Posterior vena cava (tissue), 2 donors: Measurements from ENCODE around the gene CASKIN2. TPM values are rescaled to one million over a fixed set of nuclear protein-coding genes. Genes with fewer than 3 reads are reported as not detected.

Experiments used
- DNase-seq: peaks from one replicate; pipeline ENCODE4 v3.0.0-alpha.2; 2020; ENCODE audit warnings: low spot score
- intact Hi-C, 2 donors: fragments of 100-400 bp; cut with DNase I; formaldehyde crosslinking; loops; one replicate each; pipeline versions ENCODE4 v1.14.1 to v1.14.2; 2022 to 2023
- long read RNA-seq, 2 donors: library from polyadenylated mRNA; unstranded; transcript quantifications; one replicate each; pipeline ENCODE4 v2.0.0, GENCODE V29; 2020 to 2021
- total RNA-seq, 2 donors: library from RNA; stranded (reverse); fragmentation: NEBNext Ultra II Directional; extraction: Animal tissue kit (Norgen Biotek cat#: 25700); gene quantifications; one replicate each; pipeline ENCODE4 v1.2.1, GENCODE V29; 2021
- donor health status: DM: yes; HTN: yes; CAD: no.
- donor health status: DM: yes; HTN: yes; CAD: no.

The CASKIN2 gene, protein sequence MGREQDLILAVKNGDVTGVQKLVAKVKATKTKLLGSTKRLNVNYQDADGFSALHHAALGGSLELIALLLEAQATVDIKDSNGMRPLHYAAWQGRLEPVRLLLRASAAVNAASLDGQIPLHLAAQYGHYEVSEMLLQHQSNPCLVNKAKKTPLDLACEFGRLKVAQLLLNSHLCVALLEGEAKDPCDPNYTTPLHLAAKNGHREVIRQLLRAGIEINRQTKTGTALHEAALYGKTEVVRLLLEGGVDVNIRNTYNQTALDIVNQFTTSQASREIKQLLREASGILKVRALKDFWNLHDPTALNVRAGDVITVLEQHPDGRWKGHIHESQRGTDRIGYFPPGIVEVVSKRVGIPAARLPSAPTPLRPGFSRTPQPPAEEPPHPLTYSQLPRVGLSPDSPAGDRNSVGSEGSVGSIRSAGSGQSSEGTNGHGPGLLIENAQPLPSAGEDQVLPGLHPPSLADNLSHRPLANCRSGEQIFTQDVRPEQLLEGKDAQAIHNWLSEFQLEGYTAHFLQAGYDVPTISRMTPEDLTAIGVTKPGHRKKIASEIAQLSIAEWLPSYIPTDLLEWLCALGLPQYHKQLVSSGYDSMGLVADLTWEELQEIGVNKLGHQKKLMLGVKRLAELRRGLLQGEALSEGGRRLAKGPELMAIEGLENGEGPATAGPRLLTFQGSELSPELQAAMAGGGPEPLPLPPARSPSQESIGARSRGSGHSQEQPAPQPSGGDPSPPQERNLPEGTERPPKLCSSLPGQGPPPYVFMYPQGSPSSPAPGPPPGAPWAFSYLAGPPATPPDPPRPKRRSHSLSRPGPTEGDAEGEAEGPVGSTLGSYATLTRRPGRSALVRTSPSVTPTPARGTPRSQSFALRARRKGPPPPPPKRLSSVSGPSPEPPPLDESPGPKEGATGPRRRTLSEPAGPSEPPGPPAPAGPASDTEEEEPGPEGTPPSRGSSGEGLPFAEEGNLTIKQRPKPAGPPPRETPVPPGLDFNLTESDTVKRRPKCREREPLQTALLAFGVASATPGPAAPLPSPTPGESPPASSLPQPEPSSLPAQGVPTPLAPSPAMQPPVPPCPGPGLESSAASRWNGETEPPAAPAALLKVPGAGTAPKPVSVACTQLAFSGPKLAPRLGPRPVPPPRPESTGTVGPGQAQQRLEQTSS (N-terminal part only)
- 10 to 100 TPM; 51.1 to 57.6 TPM for total RNA-seq
- long read RNA-seq, donor 1, partial matches to known transcripts, result 22 of 23 reads
- long read RNA-seq, donor 1, other reads (novel, unspliced or antisense), result 1 of 23 reads
- long read RNA-seq, donor 2, partial matches to known transcripts, result 53 of 54 reads
- long read RNA-seq, donor 2, other reads (novel, unspliced or antisense), result 0 of 54 reads

DNA sequence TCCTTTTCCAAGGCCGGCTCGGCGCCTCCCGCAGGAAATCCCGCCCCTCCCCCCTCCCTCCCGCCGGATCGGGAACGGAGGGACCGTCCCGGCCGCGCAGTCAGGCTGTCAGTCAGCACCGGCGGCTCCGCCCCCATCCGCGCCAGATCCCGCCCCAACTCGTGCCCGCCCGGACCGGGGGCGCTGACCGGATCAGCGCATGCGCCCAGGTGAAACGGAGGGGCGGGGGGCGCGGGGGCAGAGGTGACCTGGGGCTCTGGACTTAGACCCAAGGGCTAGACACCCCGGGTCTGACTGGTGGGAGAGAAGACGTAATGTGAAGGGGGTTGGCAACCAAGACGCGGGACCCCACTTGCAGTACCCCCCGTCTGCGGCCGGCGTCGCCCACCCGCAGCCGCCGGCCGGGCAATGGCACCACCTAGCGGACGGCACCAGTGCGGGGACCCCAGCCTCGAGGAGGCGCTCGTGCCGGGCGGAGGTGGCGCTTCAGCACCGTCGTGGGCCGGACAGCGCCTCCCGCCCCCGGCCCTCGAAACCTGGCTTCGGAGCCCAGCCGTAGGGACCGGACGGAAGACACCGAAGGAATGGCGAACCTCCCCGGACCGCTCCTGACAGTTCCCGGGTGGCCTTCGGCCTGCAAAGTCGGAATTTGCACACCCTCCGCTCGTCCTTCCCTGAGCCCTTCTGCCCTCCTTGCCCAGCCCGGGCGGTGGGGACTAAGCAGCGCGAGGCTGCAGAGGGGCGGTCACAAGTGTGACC, at the start of gene CASKIN2:
Gene CASKIN2, minus strand, starts transcription at position 42 of the 759 bp plus-strand sequence. CDS start 1,733 bp downstream, outside the sequence.
- DNase-seq, result peak; percentile 98
- intact Hi-C loops, result loop anchor here in 1 of 2 donors (5.0 kb wide), 1 partner anchor 72 kb away; the partner anchor contains the start of gene MYO15B

DNA sequence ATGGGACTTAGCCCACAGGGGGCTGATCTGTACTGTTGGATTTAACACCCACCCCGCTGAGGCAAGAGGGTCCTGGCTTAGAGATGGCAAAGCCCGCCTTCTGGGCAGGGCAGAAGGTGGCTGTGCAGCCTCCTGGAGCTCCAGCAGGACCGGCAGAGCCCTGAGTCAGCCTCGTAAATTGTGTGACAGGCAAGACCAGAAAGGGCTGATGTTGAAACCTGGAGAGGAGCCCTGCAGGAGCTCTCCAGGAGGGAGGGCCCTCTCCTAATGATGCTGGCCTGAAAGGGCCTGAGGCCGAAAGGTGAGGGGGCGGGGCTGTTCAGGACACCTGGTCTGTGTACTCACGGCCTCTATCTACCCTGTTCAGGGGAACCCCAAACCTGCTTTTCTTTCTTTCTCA, 49.7 kb upstream of the CASKIN2 start:
- intact Hi-C loops, result no loop called here
- no peak for DNase-seq

DNA sequence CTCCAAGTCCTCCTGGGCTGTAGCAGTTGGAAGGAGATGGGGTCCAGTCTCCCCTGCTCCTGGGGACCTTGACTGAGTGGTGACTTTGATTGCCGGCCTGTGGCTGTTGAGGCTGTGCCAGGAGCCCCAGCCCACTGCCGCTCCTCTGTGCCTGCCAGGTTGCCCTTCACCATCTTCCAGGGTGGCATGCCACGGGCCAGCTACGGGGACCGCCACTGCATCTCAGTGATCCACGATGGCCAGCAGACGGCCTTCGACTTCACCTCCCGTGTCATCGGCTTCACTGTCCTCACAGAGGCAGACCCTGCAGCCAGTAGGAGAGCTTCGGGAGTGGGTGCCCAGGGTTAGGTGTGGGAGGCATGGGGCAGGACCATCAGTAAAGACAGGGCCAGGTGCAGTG, 48.9 kb upstream of the CASKIN2 start:
- intact Hi-C loops, result no loop called here
- DNase-seq, result no peak

GRCh38 chr17:75563063-75563758, 47.9 kb upstream of the CASKIN2 start:
- no peak for DNase-seq
- intact Hi-C loops, result no loop called here

DNA sequence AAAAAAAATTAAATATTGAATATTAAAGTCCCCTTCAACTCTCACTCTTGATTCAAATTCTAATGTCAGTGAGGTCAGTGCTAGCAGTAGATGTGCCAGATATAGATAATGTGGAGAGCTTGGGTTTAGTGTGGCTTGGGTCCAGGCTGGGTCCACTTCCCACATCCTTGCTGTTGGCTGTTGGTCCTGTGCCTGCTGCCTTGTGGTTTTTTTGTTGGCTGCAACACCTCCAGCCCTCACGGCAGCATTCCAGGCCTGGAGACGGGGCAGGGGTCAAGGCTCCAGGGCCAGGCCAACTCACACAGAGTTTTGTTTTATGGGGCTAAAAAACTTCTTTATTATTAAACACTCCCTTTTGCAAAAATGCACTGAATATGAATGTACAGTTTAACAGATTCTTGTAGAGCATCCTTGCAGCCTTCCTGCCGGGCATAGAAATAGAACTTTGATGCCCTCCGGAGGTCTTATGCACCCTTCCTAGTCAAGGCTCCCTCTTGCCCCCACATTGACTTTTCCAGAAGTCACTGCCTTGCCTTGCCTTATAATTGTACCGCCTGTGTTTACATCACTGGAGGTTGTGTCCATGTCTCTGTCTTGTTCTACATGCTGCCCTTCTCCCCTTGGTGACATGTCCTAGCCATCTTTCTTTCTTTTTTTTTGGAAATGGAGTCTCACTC, 46.7 kb upstream of the CASKIN2 start:
- intact Hi-C loops, result no loop called here
- no peak for DNase-seq

GRCh38 chr17:75559958-75560533, 44.7 kb upstream of the CASKIN2 start:
- DNase-seq, result no peak
- intact Hi-C loops, result no loop called here

GRCh38 chr17:75558666-75559530, 43.6 kb upstream of the CASKIN2 start:
- intact Hi-C loops, result no loop called here

DNA sequence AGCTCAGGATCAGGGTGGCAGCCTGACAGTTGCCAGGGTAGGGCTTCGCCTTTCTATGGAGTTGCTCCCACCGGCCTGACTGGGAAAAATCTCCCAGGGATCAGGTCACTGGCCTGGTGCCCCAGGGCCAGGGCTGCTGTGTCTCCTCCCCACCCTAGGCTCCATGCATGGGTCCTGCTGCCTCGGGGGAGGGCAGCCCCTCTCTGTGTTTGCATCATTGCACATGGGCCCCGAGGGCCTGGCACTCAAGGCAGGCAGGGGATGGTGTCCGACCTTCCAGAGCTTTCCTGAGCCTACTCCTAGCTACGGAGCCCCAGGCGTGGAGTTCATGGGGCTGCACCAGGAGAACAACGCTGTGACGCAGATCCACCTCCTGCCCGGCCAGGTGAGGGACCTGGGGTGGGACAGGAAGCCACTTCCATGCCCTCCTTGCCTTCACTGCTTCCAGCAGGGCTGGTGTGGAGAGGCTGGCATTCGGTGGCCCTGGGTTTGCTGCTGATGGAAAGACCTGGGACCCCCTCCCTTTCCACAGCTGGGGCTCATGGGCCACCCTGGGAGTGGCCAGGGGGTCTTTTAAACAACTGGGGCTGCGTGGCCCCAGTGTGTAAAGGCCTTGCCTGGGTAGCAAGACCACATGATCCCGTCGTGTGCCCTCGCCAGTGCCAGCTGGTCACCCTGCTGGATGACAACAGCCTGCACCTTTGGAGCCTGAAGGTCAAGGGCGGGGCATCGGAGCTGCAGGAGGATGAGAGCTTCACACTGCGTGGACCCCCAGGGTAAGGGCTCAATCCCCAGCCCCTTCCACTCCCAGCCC, 42.7 kb upstream of the CASKIN2 start:
- intact Hi-C loops, result no loop called here
- no peak for DNase-seq

More at GRCh38 chr17:75558666-75559530, 43.6 kb upstream of the CASKIN2 start:
- DNase-seq, result no peak

DNA sequence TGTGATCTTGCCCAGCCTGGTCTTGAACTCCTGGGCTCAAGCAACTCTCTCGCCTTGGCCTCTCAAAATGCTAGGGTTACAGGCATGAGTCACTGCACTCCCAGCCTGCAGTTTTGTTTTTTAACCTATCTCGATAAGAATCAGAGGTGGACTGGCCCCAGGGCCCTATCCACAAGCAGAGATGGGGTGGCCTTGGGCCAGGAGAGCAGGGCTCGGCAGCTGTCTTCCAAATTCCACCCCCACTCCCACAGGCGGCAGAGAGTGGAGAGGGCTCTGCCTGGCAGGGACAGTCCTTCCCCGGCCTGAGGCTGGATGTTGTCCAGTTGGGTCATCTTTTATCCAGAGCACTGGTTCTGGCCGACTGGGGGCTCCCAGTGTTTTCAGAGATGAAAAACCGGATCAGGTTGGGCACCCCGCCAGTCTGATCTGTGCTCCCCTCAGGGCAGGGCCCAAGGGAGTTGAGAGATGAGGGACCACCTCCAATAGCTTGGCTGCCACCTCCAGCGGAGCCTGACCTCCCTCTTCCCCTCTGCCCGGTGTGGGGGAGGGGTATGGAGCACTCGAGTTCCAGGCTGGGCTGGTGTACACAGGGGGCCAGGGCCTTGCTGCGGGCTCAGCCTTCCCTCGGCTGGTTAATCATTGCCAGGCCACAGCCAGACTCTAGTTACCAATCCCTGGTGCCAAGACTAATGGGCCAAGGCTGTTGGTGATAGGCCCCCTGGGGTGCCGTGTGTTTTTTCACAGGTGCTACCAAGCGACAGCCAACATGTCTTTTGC, 41.9 kb upstream of the CASKIN2 start:
- DNase-seq, result no peak
- intact Hi-C loops, result no loop called here

DNA sequence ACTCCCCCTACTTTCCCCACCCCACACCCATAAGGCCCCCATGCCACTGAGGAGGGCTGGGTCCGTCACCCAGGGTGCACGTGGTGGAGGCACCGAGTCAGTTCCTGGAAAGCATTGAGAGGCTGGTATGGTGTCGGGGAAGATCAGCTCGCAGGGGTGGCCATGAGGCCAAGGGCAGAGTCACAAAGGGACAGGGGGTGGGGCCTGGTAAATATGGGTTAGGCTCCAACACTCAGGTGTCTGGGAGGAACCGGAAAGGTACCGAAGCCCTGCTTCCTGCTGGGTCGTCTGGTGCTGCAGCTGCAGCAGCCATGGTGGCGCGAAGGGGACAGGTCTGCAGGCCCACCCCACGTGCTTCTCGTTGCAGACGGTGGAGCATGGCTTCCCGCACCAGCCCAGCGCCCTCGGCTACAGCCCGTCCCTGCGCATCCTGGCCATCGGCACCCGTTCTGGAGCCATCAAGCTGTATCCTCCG, 40.4 kb upstream of the CASKIN2 start:
- intact Hi-C loops, result no loop called here
- no peak for DNase-seq

GRCh38 chr17:75553295-75554110, 38.2 kb upstream of the CASKIN2 start:
- intact Hi-C loops, result no loop called here
- no peak for DNase-seq

DNA sequence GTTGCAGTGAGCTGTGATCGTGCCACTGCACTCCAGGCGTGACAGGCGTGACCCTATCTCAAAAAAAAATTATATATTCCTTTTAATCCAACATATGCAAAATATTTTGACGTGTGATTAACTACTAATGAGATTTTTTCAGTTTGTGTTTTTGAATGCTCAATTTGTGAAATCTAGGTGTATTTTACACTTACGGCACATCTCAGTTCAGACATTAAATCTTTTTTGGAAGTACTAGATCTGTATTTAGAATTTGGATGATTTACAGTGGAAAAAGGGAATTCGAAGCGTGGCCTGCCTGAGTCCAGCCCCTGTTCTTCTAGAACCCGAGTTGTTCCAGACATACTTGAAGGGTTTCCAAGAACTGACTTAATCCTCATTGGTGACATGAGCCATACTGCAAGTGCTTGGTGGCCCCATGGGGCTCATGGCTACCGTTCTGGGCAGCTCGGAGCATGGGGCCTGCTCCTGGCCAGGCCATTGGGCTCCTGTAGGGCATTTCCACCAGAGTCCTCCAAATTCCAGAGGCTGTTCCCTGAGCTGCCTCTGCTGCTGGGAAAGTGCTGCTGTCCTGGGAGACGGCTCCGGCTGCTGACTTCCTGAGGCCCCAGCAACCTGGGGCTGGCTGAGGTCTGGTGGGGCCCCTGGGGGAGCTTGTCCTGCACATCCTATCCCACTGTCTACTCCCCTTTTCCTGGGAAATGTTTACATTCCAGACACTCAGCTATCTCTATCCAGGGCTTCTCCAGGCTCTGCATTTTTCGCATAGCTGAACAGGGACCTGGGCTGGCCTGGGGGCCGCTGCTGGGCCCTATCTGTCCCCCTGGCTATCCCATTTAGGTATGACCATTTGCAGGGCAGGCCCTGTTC, 37.3 kb upstream of the CASKIN2 start:
- DNase-seq, result no peak
- intact Hi-C loops, result no loop called here

GRCh38 chr17:75551266-75551665, 35.9 kb upstream of the CASKIN2 start:
- intact Hi-C loops, result no loop called here
- no peak for DNase-seq
